NCI-H446 treated with DMSO at 0.1 percent for 48 hours (cell line): Measurements from ENCODE around the gene PTH1R.
"Not testable (repeated sequence)": the region's sequence is repeated elsewhere in the genome, so short reads cannot be mapped to it uniquely, and the experiment has no call there.

ENCODE experiments used
- DNase-seq: peaks from one replicate; lab custom pipeline; 2025; lab: John Stamatoyannopoulos, UW

The PTH1R gene

GRCh38 chr3:46899151-46900006 lies 21.9 kb downstream of the PTH1R start:
- DNase-seq = no peak

GRCh38 chr3:46900007-46900292 lies 22.4 kb downstream of the PTH1R start:
- DNase-seq = no peak

GRCh38 chr3:46900356-46900755 lies 22.8 kb downstream of the PTH1R start:
- DNase-seq = no peak

GRCh38 chr3:46901061-46901460 lies 23.5 kb downstream of the PTH1R start:
- no peak for DNase-seq

GRCh38 chr3:46901591-46902187 lies 24.2 kb downstream of the PTH1R start:
- DNase-seq = no peak

GRCh38 chr3:46902188-46902631 lies 24.7 kb downstream of the PTH1R start:
- no peak for DNase-seq

GRCh38 chr3:46903341-46904302 lies 26.1 kb downstream of the PTH1R start:
- DNase-seq = no peak

GRCh38 chr3:46904303-46905212 lies 27.0 kb downstream of the PTH1R start:
- DNase-seq = no peak

- no peak for DNase-seq
Measured at GRCh38 chr3:46905213-46905560, 27.7 kb downstream of the PTH1R start.

GRCh38 chr3:46905661-46906451 lies 28.3 kb downstream of the PTH1R start:
- DNase-seq = no peak

GRCh38 chr3:46906471-46907058 lies 29.0 kb downstream of the PTH1R start:
- no peak for DNase-seq

- DNase-seq = no peak
Measured at GRCh38 chr3:46907271-46907670, 29.8 kb downstream of the PTH1R start.

GRCh38 chr3:46907960-46908293 lies 30.4 kb downstream of the PTH1R start:
- DNase-seq = no peak

GRCh38 chr3:46908294-46908985 lies 30.9 kb downstream of the PTH1R start:
- no peak for DNase-seq

- no peak for DNase-seq
Measured at GRCh38 chr3:46908986-46909534, 31.5 kb downstream of the PTH1R start.

GRCh38 chr3:46909535-46910161 lies 32.1 kb downstream of the PTH1R start:
- DNase-seq = no peak

- no peak for DNase-seq
Measured at GRCh38 chr3:46910166-46910760, 32.7 kb downstream of the PTH1R start.

- not testable (repeated sequence) for DNase-seq
Measured at GRCh38 chr3:46910914-46911313, 33.4 kb downstream of the PTH1R start.

- DNase-seq = no peak
Measured at GRCh38 chr3:46912986-46913385, 35.5 kb downstream of the PTH1R start.
